ENCODE data around the gene LITAFD.

DNA sequence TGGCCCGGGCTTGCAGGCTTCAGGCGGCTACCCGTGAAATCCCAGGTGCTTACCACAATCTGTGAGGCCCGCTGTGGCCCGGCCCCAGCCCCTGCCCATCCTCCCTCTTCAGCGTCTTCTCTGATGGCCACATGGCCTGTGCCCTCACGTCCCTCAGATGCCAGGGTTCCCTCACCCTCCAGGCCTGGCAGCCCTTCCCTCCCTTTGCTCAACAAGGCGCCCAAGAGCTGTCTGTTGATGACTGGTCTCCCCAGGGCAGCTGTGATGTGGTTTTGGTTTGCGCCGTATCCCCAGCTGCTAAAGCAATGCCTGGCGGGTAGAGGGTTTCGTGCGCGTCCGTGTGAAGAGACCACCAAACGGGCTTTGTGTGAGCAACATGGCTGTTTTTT, 49.4 kb upstream of the LITAFD start:
- no peak for TF ChIP-seq CTCF (conservative IDR thresholded peaks at IDR 0.05)
- no peak for TF ChIP-seq EZH2 (IDR thresholded peaks at IDR 0.05; ENCODE audit: low read depth)
